Measurements from ENCODE around the gene RBMXL3.
"Not testable (repeated sequence)": the region's sequence is repeated elsewhere in the genome, so short reads cannot be mapped to it uniquely, and the experiment has no call there.

RBMXL3 gene

DNA sequence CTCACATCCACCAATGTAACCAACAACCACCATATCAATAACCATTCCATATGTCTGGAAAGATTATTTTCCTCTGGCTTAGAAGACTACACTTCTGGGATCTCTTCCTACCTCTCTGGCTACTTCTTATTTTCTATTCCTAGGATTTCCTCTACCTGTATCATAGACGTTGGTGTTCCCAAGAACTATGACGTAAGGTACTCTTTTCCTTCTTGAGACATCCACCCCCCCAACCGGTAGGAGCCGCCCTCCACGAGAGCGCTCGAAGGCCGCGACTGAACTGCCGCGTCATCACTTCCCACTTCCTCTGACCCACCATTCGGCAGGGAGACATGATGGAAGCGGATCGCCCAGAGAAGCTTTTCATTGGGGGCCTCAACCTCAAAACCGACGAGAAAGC lies at the start of gene RBMXL3:
Gene RBMXL3, plus strand, starts transcription at position 301 of the 400 bp plus-strand sequence. Its CDS starts 32 bp downstream, at position 333.
- no peak for DNase-seq (ENCODE audit: low read depth)

- no peak for DNase-seq (ENCODE audit: low read depth)
Measured at GRCh38 chrX:115142057-115142456, 47.2 kb upstream of the RBMXL3 start.

- no peak for DNase-seq (ENCODE audit: low read depth)
Measured at GRCh38 chrX:115147220-115147619, 42.0 kb upstream of the RBMXL3 start.

GRCh38 chrX:115173181-115173580 lies 16.0 kb upstream of the RBMXL3 start:
- no peak for DNase-seq (ENCODE audit: low read depth)

DNA sequence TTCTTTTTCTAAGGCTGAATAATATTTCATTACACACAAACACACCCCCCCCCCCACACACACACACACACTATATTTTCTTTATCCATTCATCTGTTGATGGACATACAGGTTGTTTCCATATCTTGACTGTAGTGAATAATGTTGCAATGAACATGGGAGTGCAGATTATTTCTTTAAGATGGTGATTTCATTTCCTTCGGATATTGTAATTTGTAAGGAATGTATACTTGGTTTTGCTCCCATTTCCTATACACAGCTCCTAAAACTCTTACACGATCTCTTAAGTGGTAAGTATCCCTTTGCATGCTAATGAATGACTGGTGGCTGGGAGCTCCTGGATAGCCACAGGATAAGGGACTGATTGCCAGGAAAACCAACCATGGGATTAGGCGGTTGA lies 14.7 kb upstream of the RBMXL3 start:
- no peak for DNase-seq (ENCODE audit: low read depth)

GRCh38 chrX:115177932-115178331 lies 11.3 kb upstream of the RBMXL3 start:
- DNase-seq (ENCODE audit: low read depth) = no peak

- DNase-seq (ENCODE audit: low read depth) = no peak
Measured at GRCh38 chrX:115178473-115178872, 10.7 kb upstream of the RBMXL3 start.

- no peak for DNase-seq (ENCODE audit: low read depth)
Measured at GRCh38 chrX:115183980-115184379, 5.2 kb upstream of the RBMXL3 start.

DNA sequence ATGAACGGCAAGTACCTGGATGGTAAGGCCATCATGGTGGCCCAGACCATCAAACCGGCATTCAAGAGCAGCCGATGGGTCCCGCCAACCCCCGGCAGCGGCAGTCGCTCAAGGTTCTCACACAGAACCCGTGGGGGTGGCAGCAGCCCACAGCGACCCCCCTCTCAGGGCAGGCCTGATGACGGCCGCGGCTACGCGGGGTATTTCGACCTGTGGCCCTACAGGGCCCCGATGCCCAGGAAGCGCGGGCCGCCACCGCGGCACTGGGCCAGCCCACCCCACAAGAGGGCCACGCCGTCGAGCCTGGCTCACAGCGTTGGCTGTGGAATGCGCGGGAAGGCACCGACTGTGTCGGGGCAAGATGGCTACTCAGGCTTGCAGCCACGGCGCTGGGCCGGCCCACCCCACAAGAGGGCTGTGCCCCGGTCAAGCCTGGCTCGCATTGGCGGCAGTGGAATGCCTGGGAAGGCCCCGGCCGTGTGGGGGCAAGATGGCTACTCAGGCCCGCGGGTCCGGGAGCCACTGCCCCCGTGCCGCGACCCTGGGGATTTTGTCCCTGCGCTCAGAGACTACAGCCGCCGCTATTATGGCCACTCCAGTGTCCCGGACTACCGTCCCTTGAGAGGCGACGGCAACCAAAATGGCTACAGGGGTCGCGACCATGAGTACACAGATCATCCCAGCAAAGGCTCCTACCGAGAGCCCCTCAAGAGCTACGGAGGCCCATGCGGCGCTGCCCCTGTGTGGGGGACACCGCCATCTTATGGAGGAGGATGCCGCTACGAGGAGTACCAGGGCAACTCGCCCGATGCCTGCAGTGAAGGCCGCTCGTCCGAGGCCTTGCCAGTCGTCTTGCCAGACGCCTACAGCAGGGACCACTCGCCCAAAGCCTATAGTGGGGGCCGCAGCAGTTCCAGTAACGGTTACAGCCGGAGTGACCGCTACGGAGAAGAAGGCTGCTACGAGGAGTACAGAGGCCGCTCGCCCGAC lies 731 bp downstream of the RBMXL3 start:
- no peak for DNase-seq (ENCODE audit: low read depth)

- DNase-seq (ENCODE audit: low read depth) = no peak
Measured at GRCh38 chrX:115190636-115191489, 1.7 kb downstream of the RBMXL3 start.

DNA sequence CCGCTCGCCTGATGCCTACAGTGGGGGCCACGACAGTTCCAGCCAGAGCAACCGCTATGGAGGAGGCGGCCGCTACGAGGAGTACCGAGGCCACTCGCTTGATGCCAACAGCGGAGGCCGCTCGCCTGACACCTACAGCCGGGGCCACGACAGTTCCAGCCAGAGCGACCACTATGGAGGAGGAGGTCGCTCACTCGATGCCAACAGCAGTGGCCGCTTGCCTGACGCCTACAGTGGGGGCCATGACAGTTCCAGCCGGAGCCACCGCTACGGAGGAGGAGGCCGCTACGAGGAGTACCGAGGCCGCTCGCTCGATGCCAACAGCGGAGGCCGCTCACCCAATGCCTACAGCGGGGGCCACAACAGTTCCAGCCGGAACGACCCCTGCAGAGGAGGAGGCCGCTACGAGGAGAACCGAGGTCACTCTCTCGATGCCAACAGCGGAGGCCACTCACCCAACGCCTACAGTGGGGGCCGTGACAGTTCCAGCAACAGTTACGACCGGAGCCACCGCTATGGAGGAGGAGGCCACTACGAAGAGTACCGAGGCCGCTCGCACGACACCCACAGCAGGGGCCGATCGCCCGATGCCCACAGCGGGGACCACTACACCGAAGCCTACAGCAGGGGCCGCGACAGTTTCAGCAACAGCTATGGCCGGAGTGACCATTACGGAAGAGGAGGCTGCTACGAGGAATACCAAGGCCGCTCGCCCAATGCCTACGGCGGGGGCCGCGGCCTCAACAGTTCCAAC lies 2.5 kb downstream of the RBMXL3 start:
- DNase-seq (ENCODE audit: low read depth) = no peak

DNA sequence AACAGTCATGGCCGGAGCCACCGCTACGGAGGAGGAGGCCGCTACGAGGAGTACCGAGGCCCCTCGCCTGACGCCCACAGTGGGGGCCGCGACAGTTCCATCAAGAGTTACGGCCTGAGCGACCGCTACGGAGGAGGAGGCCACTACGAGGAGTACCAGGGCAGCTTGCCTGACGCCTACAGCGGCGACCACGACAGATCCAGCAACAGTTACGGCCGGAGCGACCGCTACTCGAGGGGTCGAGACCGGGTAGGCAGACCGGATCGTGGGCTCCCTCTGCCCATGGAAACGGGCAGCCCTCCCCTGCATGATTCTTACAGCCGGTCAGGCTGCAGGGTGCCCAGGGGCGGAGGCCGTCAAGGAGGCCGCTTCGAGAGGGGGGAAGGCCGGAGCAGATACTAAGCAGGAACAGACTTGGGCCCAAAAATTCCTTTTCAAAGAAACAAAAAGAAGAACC lies 3.1 kb downstream of the RBMXL3 start:
- DNase-seq (ENCODE audit: low read depth) = no peak

GRCh38 chrX:115204040-115204439 lies 14.8 kb downstream of the RBMXL3 start:
- no peak for DNase-seq (ENCODE audit: low read depth)

GRCh38 chrX:115209547-115209946 lies 20.3 kb downstream of the RBMXL3 start:
- DNase-seq (ENCODE audit: low read depth) = not testable (repeated sequence)

DNA sequence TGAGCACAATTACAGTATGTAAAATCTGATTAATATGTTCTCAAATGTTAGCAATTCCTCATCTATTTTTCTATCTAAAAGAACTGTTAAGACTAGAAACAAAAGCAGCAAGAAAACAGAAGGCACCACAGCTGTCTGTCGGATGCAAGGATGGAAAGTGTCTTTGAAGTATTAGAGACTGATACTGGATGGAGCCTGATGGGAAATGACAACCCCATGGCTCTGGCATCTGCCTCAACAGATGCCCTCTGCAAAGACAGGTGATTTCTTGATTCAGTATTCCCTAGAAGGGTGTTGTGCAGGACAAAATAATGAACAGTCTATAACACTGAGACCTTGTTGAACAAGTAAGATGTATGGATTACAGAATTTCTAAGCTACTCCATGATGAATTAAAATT lies 24.9 kb downstream of the RBMXL3 start:
- DNase-seq (ENCODE audit: low read depth) = no peak

- no peak for DNase-seq (ENCODE audit: low read depth)
Measured at GRCh38 chrX:115214605-115215004, 25.4 kb downstream of the RBMXL3 start.

DNA sequence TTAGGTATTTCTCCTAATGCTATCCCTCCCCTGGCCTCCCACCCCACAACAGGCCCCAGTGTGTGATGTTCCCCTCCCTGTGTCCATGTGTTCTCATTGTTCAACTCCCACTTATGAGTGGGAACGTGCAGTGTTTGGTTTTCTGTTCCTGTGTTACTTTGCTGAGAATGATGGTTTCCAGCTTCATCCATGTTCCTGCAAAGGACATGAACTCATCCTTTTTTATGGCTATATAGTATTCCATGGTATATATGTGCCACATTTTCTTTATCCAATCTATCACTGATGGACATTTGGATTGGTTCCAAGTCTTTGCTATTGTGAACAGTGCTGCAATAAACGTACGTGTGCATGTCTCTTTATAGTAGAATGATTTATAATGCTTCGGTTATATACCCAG lies 28.1 kb downstream of the RBMXL3 start:
- not testable (repeated sequence) for DNase-seq (ENCODE audit: low read depth)

DNA sequence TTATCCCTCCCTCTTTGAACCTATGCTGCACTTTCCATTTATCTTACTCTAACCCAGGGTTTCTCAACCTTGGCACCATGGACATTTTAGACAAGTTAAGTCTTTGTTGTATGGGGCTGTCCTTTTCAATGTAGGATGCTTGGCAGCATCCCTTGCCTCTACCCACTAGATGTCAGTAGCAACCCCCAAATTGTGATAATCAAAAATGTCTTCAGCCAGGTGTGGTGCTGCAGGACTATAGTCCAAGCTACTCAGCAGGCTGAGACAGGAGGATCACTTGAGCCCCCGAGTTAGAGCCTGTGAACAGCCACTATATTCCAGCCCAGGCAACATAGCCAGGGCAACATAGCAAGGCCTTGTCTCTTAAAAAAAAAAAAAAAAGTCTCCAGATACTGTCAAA lies 37.7 kb downstream of the RBMXL3 start:
- DNase-seq (ENCODE audit: low read depth) = no peak

DNA sequence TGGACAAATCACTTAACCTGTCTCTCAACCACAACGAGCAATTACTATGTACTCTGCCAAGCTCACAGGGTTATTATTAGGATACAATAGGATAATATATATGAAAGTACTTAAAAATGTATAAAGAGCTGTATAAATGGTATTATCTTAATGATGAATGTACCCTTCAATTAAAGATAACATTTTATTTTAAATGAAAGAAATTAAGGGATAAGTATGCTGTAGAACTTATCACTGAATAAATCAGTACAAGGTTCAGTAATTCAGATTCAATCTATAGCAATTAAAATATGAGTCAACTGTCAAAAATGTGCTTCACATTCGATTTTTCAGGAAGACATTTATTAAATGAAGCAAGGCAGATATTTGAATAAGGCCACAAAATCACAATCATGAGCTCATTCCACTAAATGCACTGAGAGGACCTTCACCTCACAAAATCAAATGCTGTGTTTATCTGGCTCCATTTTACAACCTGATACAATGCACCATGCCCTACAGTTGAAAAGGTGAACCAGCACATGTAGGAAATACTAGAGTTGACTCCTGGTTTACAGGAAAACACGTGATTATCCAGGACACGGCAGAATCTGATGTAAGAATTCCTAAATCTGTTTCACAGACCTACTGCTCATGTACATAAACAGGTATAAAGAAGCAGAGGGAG lies 40.3 kb downstream of the RBMXL3 start:
- no peak for DNase-seq (ENCODE audit: low read depth)

GRCh38 chrX:115232933-115233496 lies 43.8 kb downstream of the RBMXL3 start:
- no peak for DNase-seq (ENCODE audit: low read depth)
